Fibroblast of skin of right quadriceps (primary cell): ENCODE data around the gene NNMT.

Experiments used
- DNase-seq: peaks from one replicate; pipeline ENCODE4 v3.0.0-alpha.2; 2013

Gene NNMT

GRCh38 chr11:114295676-114296604 lies at the start of gene NNMT:
TSS of gene NNMT (plus strand) at chr11:114296399. CDS start at chr11:114296557, 158 bp downstream.
- peak; percentile 99 for DNase-seq

DNA sequence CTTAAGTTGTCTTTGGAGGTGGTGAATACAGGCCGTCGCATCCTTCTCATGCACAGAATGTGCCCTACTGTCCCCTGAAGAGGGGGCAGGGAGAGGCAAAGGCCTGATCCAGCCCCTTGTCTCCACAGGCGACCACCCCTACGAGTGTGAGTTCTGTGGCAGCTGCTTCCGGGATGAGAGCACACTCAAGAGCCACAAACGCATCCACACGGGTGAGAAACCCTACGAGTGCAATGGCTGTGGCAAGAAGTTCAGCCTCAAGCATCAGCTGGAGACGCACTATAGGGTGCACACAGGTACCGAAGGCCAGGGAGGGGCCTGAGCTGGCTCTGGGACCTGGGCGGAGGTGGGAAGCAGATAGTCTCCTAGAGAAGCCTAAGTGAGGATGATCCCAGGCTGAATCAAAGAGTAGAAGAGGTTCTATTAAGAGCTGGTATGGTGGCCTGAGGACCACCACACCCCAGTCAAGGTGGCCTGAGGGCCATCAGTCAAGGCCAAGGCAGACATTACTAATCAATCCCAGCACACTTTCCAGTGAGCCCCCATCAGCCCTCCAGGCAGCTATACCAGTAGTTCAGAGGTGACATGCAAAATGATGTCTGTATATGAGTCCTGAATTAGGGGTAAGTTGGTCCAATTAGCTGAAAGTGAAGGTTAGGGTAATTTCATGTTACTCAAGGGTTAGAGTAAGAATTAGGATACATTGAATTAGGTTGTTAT lies 49.0 kb upstream of the NNMT start:
- DNase-seq = no peak

DNA sequence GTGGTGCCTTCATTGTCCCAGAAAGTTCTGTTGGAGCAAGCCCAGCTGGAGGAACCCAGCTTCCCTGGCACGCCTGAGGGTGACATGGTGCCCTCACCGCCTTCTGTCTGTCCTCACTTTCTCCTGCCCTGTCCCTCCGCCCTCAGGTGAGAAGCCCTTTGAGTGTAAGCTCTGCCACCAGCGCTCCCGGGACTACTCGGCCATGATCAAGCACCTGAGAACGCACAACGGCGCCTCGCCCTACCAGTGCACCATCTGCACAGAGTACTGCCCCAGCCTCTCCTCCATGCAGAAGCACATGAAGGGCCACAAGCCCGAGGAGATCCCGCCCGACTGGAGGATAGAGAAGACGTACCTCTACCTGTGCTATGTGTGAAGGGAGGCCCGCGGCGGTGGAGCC lies 46.0 kb upstream of the NNMT start:
- DNase-seq = no peak

DNA sequence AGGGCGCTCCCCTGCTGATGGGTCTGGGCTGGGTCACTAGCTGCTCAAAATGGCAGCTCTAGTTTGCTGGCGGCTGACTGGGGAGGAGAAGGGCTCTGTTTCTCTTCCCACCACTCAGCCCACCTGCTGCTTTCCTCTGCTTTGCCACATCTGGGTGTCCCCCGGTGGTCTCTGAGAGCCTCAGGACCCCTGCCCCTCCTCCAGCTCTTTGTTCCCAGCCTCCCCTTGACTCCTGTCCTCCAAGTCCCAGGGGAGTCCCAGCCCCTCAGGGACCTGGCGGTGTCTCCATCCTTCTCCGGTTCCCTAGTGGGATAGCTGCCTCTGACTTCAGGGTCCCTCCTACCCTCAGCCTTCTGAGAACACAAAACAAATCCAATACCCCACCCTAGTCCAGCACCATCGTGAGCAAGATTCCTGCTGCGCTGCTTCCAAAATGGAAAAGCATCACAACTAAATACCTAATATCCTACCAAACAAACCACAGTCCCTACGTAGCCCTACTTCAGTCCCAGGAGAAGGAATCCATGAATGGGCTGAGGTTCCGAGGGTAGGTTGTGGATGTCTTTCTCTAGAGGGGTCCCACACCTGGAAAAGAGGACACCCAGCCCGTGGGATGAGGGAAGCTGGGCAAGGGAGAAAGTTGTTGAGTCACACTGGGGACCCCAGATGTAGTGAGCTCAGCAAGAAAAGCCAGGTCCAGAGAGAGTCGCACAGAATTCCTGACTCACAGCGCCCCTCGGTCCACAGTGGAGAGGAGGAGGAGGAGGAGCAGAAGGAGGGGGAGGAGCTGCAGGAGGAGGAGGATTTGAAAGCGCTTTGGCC lies 45.0 kb upstream of the NNMT start:
- no peak for DNase-seq

DNA sequence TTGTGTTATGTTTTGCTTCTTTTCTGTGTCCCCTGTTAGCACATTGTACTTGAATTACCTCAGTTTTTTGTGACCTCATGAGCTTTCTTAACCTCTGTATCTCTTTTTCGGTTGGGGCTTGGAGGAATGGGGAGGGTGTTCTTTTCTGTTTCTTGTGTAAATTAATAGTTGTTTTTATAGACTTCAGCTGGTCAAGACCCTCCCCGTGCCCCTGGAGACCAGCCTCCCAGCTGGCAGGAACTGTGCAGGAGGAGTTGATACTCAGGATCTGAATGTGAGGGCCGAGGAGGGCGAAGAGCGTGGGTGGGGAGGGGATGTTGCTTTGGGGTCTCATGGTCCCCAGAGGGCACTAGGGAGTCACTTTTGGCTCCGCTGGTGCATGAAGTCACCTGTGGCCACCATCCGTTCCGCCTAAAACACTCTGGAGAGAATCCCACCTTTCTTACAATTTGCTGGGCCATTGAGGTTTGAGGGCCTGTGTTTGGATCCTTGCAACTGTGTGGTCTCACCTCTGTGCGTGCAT lies 44.3 kb upstream of the NNMT start:
- DNase-seq = no peak

DNA sequence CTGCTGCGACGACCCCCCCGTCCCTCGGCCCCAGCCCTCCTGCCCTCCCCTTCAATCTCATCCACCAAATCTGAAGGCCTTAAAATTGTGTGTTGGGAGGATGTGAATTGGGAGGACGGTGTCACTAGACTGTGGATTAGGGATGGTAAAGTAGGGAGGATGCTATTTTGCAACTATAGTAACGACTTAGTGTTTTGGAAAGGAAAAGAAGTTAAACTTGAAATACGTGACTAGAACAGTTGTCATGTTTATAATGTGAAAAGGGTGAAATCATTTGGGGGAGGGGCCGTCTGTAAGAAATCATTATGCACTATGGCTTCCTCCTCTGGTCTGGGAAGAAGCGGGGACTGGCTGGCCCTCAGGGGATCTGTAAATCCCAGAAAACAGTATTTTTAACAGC lies 43.4 kb upstream of the NNMT start:
- DNase-seq = no peak

DNA sequence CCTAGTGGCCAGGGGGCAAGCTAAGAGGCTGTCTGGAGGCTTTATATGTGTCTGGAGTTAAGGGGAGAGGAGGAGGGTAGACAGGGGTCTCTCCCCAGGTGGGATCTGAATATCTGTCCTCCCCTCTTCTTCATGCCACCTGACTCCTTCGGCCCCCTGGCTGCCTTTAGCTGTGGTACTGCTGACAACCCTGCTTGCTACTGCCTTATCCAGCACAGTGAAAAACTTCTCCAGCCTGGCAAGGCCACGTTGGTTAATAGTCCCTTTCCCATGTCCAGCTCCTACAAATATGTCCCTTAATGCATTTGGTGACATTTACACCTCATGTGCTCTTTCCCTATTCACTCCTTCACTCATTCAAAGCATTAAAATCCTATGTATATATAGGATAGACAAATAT lies 42.4 kb upstream of the NNMT start:
- no peak for DNase-seq

DNA sequence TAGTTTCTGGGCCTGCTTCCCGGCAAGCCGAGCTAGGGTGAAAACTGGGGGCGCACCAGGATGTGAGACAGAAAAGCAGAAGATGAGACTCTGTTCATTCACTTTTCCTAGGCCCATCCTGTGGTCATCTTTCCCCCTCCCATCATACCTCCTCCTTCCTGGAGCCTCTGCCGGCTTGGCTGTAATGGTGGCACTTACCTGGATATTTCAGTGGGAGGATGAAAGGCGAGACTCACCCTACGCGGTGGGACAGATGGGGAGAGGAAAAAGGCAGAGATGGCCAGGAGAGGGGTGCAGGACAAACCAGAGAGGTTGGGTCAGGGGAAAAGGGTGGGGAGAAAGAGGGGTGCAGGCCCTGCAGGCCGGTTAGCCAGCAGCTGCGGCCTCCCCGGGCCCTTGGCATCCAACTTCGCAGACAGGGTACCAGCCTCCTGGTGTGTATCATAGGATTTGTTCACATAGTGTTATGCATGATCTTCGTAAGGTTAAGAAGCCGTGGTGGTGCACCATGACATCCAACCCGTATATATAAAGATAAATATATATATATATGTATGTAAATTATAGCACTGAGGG lies 41.5 kb upstream of the NNMT start:
- no peak for DNase-seq

GRCh38 chr11:114255289-114255688 lies 40.9 kb upstream of the NNMT start:
- no peak for DNase-seq

GRCh38 chr11:114256176-114256966 lies 39.8 kb upstream of the NNMT start:
- no peak for DNase-seq

DNA sequence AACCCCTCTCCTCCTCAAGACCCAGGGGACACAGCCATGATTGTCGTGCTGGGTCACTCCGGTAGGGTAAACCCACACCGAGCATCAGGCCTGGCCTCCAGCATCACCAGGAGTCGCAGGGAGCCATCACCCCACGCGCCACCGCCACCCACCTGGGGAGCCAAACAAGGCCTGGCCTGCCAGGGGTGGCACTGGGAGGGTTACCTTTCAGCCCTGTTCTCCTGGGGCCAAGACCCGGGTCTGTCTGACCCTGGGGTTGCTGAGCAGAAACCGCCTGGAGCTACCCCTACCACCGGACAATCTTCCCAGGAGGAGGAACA lies 39.3 kb upstream of the NNMT start:
- no peak for DNase-seq

DNA sequence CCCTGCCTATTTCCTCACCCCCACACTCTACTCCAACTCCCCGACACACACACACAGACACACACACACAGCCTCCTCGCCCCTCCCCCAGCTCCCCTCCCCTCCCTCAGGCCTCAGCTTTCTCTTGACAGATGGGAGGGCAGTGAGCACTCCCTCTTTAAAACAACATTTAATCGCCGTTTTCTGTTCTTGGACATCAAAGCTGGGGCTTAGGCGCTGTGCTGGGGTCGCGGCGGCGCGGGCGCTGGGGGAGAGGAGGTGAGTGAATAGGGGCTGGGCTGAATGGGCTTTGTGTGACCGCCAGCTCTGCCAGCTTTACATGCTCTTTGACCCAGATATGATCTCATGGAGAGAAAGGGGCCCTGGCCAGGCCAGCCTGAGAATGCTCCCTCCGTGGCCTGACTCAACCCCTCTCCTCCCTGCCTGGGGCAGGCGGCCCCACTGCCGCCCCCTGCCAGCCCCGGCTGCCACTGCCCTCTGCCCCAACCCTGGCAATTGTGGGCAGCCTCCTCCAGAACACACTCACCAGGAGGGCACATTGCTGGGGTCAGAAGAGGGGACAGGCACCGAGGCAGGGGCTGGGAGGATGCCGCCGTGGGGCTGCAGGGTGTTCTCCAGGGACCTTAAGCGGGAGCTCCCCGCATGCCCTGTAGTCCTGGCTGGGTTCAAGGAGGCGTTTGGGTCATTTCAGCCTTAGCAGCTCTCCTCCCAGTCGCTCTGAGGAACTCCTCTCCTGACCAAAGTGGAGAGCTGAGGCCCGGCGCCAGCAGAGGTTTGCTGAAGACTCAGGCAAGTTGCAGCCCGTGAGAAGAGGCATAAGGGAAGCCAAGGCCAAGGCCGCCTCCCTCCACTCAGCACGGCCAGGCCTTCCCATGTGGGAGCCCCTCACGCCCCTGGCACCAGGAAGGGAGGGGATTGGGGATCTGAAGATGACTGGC lies 38.3 kb upstream of the NNMT start:
- no peak for DNase-seq

- no peak for DNase-seq
Measured at GRCh38 chr11:114258696-114259095, 37.5 kb upstream of the NNMT start.

DNA sequence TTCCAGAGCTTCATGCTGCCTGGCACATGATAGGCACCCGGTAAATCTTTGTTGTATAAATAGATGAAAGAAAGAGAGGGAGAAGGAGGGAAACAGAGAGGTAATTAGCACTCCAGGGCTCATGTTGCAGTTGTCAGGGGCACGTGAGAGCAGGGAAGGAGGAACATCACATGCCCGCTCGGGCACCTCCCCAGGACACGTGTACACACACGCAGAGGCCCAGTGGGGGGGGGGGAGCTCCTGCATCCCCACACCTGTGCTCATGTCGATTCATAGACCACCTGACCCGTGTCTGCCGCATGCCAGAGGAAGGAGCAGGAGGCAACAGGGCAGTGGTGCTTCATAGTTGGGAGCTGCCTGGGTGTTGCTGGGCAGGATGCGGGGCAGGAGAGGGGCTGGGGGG lies 37.1 kb upstream of the NNMT start:
- no peak for DNase-seq

DNA sequence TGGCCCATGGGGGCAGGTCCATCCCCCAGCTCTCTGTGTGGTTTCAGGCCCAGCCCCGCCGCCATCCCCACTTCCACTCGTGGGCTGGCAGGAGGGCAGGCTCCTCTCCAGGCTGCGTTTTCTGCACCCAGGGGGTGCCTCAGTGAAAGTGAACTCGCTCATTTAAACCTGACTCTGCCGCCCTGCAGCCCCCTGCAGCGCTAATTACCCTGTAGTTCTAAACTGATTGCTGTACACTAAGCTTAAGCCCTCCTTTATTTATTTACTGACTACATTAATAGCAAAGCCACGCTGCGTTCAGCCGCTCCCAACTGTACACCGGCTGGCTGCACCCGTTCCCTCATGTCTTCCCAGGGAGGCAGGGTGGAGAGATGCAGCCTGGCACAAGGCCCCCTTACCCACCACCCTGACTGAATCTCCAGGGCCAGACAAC lies 36.6 kb upstream of the NNMT start:
- no peak for DNase-seq

GRCh38 chr11:114260077-114260476 lies 36.1 kb upstream of the NNMT start:
- no peak for DNase-seq

GRCh38 chr11:114260483-114260882 lies 35.7 kb upstream of the NNMT start:
- DNase-seq = no peak

GRCh38 chr11:114261791-114262190 lies 34.4 kb upstream of the NNMT start:
- no peak for DNase-seq

GRCh38 chr11:114262681-114263512 lies 33.3 kb upstream of the NNMT start:
- peak; percentile 61 for DNase-seq
